ENCODE results near the gene PAPSS2. TPM values are rescaled to one million over a fixed set of nuclear protein-coding genes. Genes with fewer than 3 reads are reported as not detected.
"Not testable (repeated sequence)": the region's sequence is repeated elsewhere in the genome, so short reads cannot be mapped to it uniquely, and the experiment has no call there.

Gene PAPSS2
- total RNA-seq, 1 donor from 2014 or later = 0.17 TPM

DNA sequence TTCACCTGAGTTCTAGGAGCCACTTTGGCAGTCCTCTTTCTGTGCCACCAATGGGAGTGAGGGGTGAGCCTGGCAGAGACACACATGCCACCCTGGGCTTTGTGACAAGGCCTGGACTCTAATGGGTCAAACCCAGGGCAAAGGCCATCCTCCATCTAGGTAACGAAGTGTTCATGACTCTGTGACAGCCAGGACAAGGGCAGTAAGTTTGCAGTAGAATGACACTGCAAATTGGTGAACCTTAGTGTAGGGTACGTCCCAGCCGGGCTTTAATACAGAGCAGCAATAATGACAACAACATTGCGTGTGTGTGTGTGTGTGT, 43.3 kb downstream of the PAPSS2 start:
- intact Hi-C loops (cut with micrococcal nuclease) = no loop called here

DNA sequence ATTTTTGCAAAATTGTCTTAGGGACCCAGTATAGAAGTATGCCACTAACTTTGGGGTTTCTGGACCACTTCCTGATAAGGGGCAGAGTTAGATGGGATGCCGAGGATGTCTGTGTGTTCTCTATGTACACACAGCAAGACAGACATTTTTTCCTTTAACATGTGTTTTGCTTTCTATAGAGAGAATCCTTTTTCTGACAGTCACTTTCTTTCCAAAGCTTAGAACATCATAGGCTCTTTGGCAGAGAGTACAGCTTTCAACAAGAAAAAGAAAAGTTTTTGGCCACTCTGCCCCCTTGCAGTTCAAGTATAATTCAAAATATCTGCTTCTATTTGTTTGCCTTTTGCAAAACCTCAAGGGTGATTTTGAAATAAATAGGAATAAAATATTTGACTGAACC, 44.1 kb downstream of the PAPSS2 start:
- intact Hi-C loops (cut with micrococcal nuclease) = no loop called here

DNA sequence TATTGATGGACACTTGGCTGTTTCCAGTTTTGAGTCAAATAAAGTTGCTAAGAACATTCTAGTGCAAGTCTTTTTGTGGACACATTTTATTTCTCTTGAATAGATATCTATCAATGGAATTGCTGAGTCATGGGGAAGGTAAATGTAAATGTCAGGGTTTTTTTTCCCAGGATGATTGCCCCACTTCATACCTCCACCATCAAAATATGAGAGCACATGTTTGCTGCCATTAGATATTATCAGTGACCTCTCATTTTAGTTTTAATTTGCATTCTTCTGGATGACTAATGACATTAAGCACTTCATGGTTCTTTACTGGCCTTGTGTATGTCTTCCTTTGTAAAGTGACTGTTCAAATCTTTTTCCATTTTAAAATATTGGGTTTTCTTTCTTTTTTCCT, 45.7 kb downstream of the PAPSS2 start:
- intact Hi-C loops (cut with micrococcal nuclease) = no loop called here

DNA sequence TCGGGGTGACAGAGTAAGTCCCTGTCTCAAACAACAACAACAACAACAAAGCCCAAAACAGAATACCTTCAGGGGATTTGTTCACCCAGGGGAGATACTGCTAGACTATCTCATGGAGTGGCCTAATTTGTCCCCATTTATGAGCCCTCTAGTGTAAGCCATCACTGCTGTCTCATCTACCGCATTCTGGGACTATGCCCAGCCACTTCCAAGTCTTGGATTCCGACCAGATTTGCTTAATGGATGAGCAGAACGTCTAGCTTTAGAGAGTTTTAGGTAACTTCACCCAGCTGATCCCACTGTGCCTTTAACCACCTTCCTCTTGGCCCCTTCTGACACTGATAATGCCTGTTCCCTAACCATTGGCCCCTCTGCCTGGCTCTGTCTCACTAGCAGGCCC, 47.1 kb downstream of the PAPSS2 start:
- intact Hi-C loops (cut with micrococcal nuclease) = no loop called here

DNA sequence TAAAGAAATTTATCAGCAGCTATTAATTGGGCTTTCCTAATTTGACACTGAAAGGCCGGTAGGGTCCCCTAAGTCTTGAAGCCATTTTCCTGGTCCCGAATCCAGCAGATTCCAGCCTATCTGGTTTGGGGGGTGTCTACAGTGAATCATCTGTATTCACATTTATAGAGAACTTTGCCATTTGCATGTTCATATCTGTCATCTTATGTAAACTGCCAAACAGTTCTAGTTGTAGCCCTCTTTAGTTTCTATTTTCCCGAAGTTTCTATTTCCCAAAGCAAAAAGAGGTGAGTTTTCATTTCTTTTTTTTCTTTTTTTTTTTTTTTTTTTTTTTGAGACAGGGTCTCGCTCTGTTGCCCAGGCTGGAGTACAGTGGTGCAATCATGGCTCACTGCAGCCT, 47.6 kb downstream of the PAPSS2 start:
- intact Hi-C loops (cut with micrococcal nuclease) = no loop called here

DNA sequence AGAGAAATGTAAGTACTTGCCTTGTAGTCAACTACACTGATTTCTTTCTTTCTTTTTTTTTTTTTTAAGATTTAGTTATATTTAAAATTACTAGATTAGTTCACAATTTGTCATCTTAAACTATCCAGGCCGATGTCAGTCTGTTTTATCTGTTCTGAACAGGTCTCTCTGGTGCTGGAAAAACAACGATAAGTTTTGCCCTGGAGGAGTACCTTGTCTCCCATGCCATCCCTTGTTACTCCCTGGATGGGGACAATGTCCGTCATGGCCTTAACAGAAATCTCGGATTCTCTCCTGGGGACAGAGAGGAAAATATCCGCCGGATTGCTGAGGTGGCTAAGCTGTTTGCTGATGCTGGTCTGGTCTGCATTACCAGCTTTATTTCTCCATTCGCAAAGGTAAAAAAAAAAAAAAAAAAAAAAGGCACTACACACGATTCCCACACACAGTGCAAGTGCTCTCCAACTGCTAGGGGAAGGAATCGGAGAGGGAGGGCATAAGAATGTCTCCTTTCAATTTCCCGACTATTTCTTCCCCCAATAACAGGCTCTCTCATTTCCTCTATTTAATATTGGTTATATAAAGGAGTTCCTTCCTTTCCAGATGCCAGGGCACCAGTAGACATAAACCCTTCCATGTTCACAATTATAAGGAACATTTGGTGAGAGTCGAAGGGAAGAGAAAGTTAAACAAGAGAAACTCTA, 53.4 kb downstream of the PAPSS2 start:
- intact Hi-C loops (cut with micrococcal nuclease) = no loop called here

DNA sequence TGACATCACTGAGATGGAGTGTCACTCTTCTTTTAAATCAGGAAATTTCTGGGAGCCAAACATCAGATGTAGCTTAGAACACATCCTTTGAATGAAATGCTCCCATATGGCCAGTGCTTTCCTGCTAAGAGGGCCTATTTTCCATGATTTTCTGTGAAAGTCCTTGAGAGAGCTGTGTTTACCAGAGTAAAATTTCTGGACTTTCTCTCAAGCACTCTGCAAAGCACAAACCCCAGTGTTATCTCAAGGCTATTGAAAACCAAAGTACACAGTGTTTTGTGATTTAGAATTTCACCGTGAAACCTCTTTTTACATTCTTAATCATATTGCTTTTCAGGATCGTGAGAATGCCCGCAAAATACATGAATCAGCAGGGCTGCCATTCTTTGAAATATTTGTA, 54.0 kb downstream of the PAPSS2 start:
- intact Hi-C loops (cut with micrococcal nuclease) = no loop called here

DNA sequence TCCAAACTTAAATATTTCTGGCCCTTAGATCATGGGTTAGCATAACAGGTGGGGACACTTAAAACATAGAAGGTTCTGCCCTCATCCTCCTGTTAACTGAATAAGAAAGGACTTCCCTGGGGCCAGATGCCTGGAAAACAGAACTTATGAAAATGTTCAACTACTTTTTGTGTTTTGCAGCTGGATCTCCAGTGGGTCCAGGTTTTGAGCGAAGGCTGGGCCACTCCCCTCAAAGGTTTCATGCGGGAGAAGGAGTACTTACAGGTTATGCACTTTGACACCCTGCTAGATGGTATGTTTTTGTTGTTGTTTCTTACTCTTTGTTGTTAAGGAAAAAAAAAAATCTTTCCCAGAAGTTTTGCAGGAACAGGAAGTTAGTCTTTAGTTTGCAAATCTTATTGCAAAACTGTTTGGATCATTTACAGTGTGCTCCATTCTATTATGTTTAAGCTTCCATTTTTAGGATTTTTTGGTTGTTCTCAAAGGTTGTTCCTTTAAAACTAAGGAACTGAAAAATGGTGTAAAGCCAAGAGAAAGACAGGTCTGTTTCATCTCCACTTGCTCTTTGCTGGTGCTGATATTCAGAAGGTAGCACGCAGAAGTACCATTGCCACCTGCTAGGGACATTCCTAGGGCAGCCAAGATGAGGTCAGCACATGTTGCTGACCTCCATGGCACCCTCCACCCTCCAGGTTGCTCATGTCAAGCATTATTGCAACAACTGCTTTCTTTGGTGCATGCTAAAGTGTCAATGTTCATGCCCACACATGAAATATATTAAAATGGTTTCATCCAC, 56.1 kb downstream of the PAPSS2 start:
- intact Hi-C loops (cut with micrococcal nuclease) = no loop called here

DNA sequence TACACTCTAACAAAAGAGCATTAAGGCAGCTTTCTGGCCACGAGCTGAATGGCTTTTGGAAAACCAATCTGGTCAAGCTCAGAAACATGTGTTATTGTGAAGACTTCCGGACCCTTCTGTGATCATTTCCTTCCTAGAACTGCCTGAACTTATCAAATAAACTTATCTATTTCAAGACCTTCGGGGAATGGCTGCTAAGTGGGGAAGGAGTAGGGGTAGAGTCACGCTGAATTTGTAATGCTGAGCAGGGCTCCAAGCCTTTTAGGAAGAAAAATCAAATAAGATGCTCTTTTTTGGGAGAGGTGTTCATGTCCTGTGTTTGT, 56.6 kb downstream of the PAPSS2 start:
- intact Hi-C loops (cut with micrococcal nuclease) = no loop called here

DNA sequence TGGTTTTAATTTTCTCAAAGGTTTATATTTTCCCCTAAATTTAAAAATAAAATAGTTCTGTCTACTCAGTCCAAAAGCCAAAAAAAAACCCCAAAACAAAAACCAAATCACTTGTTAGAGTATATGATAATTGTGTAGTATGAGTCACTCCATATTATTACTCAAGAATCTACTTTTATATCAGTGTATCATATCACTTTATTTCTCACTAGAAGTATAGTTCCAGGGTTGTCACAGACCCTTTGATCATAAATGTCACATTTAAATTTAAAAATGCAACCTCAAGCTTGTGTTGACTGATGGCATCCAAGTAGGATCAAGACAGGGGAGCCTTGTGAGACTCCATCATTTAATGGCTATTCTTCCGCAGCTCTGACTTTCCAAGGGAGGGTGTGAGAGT, 61.0 kb downstream of the PAPSS2 start:
- intact Hi-C loops (cut with micrococcal nuclease) = no loop called here

DNA sequence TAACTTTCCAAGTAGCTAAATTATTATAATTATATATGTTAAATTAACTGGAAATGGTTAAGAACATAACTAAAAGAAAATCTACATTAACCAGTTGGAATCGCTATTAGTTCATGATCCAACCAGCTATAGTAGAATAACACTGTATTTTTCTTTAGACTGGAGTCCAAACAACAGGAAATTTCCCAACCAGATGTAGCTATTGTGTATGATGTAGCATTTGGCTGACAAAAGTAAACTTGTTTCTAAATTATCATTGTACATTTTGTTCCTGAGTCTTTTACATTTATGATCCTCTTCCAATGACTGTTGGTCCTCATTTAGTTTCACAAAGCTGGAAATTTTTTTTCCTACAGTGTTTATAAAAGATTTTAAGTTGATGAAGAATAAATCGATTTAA, 62.1 kb downstream of the PAPSS2 start:
- intact Hi-C loops (cut with micrococcal nuclease) = no loop called here

DNA sequence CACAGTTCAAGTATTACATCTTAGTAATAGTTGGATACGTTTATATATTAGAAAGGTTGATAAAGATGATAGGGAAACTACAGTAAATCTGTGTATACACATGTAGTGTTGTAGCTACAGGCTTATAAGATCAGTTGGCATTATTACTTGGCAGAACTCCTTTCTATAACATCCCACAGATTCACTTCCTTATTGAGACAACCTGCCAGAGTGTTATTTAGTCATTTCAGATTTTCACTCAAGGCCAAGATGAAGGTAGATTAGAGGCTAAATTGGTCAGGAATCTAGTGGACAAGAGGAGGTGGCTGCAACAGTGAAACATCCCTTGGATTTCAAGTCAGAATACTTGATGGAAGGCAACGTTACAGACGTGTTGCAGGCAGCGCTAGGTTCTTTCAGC, 63.0 kb downstream of the PAPSS2 start:
- intact Hi-C loops (cut with micrococcal nuclease) = no loop called here

DNA sequence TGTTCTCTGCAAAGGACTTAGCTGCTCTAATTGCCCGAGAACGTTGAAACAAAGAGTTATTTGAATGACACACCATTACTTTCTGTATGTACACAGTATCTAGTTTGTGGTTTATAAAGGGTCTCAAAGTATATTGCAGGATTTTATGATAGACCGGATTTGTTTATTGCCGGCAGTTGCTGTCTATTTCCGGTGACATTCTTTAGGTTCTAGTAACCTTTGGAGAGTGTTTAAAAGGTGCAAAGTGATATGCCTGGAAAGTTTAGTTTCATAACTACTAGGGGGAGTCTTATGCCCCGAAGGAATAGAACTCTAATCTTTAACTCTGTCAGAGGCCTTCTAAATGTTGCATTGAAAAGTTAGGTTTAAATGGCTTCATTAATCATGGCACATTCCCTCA, 63.8 kb downstream of the PAPSS2 start:
- intact Hi-C loops (cut with micrococcal nuclease) = no loop called here

DNA sequence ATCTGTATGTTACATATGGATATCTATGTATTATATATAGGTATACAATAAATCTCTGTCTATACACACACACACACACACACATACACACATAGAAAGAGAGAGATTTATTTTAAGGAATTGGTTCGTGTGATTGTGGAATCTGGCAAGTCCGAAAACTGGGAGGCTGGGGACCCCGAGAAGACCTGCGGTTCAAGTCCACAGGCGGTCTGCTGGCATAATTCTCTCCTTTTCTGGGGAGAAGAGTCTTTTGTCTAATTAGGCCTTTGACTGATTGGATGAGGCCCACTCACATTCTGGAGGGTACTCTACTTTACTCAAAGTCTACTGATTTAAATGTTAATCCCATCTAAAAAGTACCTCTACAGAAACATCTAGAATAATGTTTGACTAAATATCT, 65.1 kb downstream of the PAPSS2 start:
- intact Hi-C loops (cut with micrococcal nuclease) = no loop called here

DNA sequence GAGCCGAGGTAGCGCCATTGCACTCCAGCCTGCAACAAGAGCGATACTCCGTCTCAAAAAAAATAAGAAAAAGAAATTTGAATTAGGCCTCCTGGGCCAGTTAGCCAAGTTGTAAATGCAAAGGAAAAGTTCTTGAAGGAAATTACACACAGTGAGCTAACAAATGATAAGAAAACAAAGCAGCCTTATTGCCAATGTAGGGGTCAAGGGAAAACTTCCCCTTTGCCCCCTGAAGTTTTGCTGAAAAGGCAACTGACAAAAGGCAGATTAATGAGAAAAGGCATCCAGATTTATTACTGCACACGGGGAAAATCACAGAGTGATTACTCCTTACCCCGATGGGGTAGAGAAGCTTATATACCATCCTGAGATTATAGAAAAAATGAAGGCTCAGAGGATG, 70.3 kb downstream of the PAPSS2 start:
- intact Hi-C loops (cut with micrococcal nuclease) = no loop called here

DNA sequence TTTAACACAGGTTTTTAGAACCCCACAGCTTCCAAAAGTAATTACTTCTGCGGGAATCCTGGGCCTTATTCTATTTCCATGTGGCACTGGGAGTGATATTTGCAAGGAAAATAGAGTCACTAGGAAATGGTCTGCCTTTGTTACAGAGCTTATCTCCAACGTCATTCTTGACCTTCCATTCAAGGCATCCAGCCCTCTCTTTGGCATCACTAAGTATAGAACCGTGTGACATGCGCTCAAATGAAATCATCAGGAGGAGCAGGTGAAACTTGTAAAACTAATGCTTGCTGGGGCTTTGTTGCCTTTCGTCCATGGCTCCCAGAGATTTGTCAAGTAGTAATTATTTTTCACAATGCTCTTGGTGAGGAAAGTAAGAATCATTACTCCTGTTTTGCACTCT, 73.4 kb downstream of the PAPSS2 start:
- intact Hi-C loops (cut with micrococcal nuclease) = loop anchor here (1.0 kb wide), 1 partner anchor 74 kb away; the partner anchor contains the start of gene PAPSS2

DNA sequence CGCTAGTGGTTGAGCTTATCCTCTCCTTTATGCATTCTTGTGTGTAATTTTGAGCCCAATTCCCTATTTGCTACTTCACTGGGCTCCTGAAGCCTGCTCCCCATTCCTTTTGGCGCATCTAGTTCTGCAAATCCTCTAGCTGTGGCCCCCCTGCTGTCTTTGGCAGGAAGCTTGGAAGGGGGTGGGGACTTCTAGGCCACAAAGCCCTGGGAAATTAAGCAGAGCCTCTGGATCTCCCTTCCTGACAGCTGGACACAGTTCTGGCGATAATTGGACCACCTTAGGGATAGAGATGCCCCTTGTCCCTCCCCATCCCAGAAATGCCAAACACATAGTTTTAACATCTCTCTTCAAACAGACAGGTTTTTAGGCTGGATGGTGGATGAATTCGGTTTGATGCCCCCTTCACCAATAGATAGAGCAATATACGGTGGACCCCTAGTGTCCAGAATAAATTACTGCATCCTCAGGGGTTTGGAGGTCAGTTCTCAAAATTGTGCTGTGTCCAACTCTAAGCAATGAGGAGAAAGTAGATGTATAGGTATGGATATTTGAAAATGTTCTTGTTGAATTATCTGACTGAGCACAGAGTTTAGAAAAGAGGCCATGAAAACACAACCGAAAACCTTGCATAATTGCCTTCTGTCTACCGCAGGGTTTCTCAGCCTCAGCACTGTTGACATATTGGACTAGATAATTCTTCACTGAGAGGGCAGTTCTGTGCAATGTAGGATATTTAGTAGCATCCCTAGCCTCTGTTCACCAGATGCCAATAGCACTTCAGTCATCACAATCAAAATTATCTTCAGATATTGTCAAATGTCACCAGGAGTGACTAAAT, 75.5 kb downstream of the PAPSS2 start:
- intact Hi-C loops (cut with micrococcal nuclease) = loop anchor here (1.0 kb wide), 2 partner anchors 79 to 202 kb away; no protein-coding TSS in a partner anchor

DNA sequence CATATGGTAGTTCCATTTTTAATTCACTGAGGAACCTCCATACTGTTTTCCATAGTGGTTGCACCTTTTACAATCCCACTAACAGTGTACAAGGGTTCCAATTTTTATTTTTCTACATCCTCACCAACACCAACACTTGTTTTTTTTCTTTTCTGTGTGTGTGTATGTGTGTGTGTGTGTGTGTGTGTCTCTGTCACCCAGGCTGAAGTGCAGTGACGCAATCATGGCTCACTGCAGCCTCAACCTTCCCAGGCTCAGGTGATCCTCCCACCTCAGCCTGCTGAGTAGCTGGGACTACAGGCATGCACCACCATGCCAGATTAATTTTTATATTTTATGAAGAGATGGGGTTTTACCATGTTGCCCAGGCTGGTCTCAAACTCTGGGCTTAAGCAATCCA, 78.6 kb downstream of the PAPSS2 start:
- intact Hi-C loops (cut with micrococcal nuclease) = not testable (repeated sequence)

DNA sequence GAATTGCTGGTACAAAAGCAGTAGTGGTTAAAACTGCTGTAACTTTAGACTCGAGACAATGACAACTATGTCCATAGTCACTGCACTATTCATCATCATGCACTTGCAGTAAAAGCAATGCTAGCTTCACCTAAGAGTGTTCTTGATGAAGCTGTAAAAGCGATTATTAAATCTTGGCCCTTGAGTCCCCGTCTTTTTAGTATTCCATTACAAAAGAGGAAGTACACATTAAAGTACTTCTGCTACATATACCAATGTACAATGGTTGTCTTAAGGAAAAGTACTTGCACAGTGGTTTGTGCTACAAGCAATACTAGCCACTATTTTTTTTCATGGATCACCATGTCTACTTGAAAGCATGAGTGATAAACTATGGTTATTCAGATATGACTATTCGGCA, 80.0 kb downstream of the PAPSS2 start:
- intact Hi-C loops (cut with micrococcal nuclease) = no loop called here

DNA sequence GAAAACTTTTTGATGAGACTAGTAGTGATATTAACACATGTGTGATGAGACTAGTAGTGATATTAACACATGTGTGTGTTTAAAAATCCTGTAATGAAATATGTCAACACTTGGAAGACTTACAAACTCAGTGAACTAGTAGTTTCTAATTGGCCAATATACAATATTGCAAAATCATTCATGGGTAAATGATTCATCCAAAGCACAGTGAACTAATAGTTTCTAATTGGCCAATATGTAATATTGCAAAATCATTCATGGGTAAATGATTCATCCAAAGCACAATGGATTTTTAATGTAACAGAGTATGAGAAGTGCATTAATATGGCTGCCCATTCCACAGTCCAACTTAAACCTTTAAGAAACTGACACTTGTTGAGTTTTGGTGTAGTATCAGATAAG, 80.6 kb downstream of the PAPSS2 start:
- intact Hi-C loops (cut with micrococcal nuclease) = no loop called here

DNA sequence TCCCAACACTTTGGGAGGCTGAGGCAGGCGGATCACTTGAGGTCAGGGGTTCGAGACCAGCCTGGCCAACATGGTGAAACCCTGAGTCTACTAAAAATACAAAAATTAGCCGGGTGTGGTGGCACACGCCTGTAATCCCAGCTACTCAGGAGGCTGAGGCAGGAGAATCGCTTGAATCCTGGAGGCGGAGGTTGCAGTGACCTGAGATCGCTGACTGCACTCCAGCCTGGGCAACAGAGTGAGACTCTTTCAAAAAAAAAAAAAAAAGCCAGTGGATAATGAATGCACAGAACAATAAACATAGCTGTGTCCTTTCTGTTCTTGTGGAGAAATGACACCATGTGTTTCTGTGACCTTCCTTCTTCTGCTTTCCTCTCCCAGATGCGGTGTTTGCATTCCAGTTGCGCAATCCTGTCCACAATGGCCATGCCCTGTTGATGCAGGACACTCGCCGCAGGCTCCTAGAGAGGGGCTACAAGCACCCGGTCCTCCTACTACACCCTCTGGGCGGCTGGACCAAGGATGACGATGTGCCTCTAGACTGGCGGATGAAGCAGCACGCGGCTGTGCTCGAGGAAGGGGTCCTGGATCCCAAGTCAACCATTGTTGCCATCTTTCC, 83.4 kb downstream of the PAPSS2 start:
- intact Hi-C loops (cut with micrococcal nuclease) = not testable (repeated sequence)

DNA sequence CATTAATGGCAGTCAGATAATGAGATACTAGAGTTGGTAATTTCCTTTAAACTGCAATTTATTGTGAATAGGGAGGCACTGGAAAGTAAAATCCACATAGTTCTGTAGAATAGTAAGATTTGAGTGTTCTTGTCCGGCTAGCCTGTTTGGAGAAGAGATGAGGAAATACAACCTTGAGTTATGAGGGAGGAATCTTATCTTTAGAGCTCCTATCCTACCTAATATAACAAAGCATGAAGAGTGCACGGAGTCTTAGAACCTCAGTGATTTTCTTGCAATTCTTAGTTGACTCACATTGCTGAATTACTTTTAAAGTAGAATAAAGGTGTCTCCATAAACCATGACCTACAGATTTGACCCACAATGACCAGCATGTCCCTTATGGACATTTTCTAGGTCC, 84.9 kb downstream of the PAPSS2 start:
- intact Hi-C loops (cut with micrococcal nuclease) = no loop called here

Measured in T-helper 1 cell treated with Interleukin-12 subunit alpha and Interleukin-12 subunit beta and Interleukin-4 antibody, amounts not matched to agents 30 ng/mL and 1 ng/mL, for 36 hours (primary cell).